ENCODE measurements around the gene ACACA. TPM values are rescaled to one million over a fixed set of nuclear protein-coding genes. Genes with fewer than 3 reads are reported as not detected.
"Not testable (repeated sequence)": the region's sequence is repeated elsewhere in the genome, so short reads cannot be mapped to it uniquely, and the experiment has no call there.

Gene ACACA
- total RNA-seq = 85.3 TPM

- DNase-seq (ENCODE audit: low spot score) (peak; percentile 84), ATAC-seq (peak; percentile 96)
- intact Hi-C loops (cut with DNase I) = no loop called here
These were observed at the start of gene ACACA, which contains the start of gene TADA2A for GRCh38 chr17:37406635-37407461. TSS of gene ACACA (minus strand) at chr17:37406836. CDS start at chr17:37406299, 537 bp downstream. TSS of gene TADA2A (plus strand) at chr17:37406886. CDS start at chr17:37411366, 4,480 bp downstream.

GRCh38 chr17:37450112-37450511, 43.5 kb upstream of the ACACA start:
- no peak for ATAC-seq
- no peak for DNase-seq (ENCODE audit: low spot score)
- intact Hi-C loops (cut with DNase I) = no loop called here

GRCh38 chr17:37447641-37448040, 41.0 kb upstream of the ACACA start:
- DNase-seq (ENCODE audit: low spot score) (no peak), ATAC-seq (no peak)
- intact Hi-C loops (cut with DNase I) = no loop called here

GRCh38 chr17:37446027-37446426, 39.4 kb upstream of the ACACA start:
- ATAC-seq (no peak), DNase-seq (ENCODE audit: low spot score) (no peak)
- intact Hi-C loops (cut with DNase I) = no loop called here

GRCh38 chr17:37441369-37442014, 34.9 kb upstream of the ACACA start:
- DNase-seq (ENCODE audit: low spot score); ATAC-seq; intact Hi-C loops (cut with DNase I): not testable (repeated sequence)

GRCh38 chr17:37440424-37440823, 33.8 kb upstream of the ACACA start:
- intact Hi-C loops (cut with DNase I) = no loop called here
- no peak for DNase-seq (ENCODE audit: low spot score)
- ATAC-seq = no peak

- no peak for DNase-seq (ENCODE audit: low spot score)
- intact Hi-C loops (cut with DNase I) = no loop called here
- no peak for ATAC-seq
These were observed 31.5 kb upstream of the ACACA start for GRCh38 chr17:37438141-37438540.

- DNase-seq (ENCODE audit: low spot score) = no peak
- intact Hi-C loops (cut with DNase I) = no loop called here
- no peak for ATAC-seq
These were observed 26.0 kb upstream of the ACACA start for GRCh38 chr17:37432671-37433070.

- DNase-seq (ENCODE audit: low spot score) (no peak), ATAC-seq (no peak)
- intact Hi-C loops (cut with DNase I) = no loop called here
These were observed 23.5 kb upstream of the ACACA start for GRCh38 chr17:37430051-37430627.

- intact Hi-C loops (cut with DNase I) = no loop called here
- no peak for ATAC-seq
These were observed 22.8 kb upstream of the ACACA start for GRCh38 chr17:37429453-37429852.

GRCh38 chr17:37429039-37429438, 22.4 kb upstream of the ACACA start:
- DNase-seq (ENCODE audit: low spot score) = no peak
- intact Hi-C loops (cut with DNase I) = no loop called here
- no peak for ATAC-seq

More at GRCh38 chr17:37429453-37429852, 22.8 kb upstream of the ACACA start:
- DNase-seq (ENCODE audit: low spot score) = no peak

GRCh38 chr17:37425268-37425667, 18.6 kb upstream of the ACACA start:
- no peak for ATAC-seq
- intact Hi-C loops (cut with DNase I) = no loop called here
- no peak for DNase-seq (ENCODE audit: low spot score)

GRCh38 chr17:37422971-37423625, 16.5 kb upstream of the ACACA start:
- DNase-seq (ENCODE audit: low spot score) (no peak), ATAC-seq (no peak)
- intact Hi-C loops (cut with DNase I) = no loop called here

- no peak for DNase-seq (ENCODE audit: low spot score)
- ATAC-seq = no peak
- intact Hi-C loops (cut with DNase I) = no loop called here
These were observed 11.2 kb upstream of the ACACA start for GRCh38 chr17:37417852-37418251.

- intact Hi-C loops (cut with DNase I) = no loop called here
- DNase-seq (ENCODE audit: low spot score) (no peak), ATAC-seq (no peak)
These were observed 7.4 kb upstream of the ACACA start for GRCh38 chr17:37413875-37414519.

GRCh38 chr17:37410357-37410756, 3.7 kb upstream of the ACACA start:
- ATAC-seq (no peak), DNase-seq (ENCODE audit: low spot score) (no peak)
- intact Hi-C loops (cut with DNase I) = no loop called here

GRCh38 chr17:37408145-37408479, 1.5 kb upstream of the ACACA start:
- intact Hi-C loops (cut with DNase I); ATAC-seq; DNase-seq (ENCODE audit: low spot score): not testable (repeated sequence)

GRCh38 chr17:37405955-37406634, 541 bp downstream of the ACACA start:
- intact Hi-C loops (cut with DNase I) = no loop called here
- ATAC-seq (no peak), DNase-seq (ENCODE audit: low spot score) (no peak)

- DNase-seq (ENCODE audit: low spot score); ATAC-seq: not testable (repeated sequence)
These were observed 1.1 kb downstream of the ACACA start for GRCh38 chr17:37405522-37405921.

More at GRCh38 chr17:37405522-37405921, 1.1 kb downstream of the ACACA start:
- intact Hi-C loops (cut with DNase I) = not testable (repeated sequence)
